ENCODE results near the gene TRPV2.

DNA sequence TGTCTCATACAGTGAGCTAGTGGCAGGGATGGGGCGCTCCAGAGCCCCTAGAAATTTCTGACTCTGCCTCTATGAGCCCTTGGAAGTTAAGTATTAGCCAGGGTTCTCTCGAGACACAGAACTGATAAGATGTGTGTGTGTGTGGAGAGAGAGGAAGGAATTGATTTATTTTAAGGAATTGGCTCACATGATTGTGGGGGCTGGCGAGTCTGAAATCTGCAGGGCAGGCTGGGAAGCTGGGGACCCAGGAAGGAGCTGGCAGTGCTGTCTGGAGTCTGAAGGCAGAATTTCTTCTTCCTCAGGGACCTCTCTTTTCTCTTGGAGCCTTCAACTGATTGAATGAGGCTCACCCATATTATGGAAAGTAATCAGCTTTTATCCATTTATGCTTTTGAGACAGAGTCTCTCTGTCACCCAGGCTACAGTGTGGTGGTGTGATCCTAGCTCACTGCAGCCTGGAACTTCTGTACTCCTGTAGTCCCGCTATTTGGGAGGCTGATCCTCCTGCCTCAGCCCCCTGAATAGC, 59.9 kb downstream of the TRPV2 start:
- TF ChIP-seq ZFP3 (CRISPR knock-in tag; IDR thresholded peaks at IDR 0.05) (no peak), RARB (CRISPR knock-in tag; IDR thresholded peaks at IDR 0.05) (no peak), TSHZ2 (CRISPR knock-in tag; IDR thresholded peaks at IDR 0.05) (no peak), GLIS3 (CRISPR knock-in tag; IDR thresholded peaks at IDR 0.05) (no peak), TCF4 (CRISPR knock-in tag; IDR thresholded peaks at IDR 0.05; ENCODE audit: borderline replicate concordance) (no peak), ZC3H10 (CRISPR knock-in tag; IDR thresholded peaks at IDR 0.05) (no peak)
- TF ChIP-seq, protein P1, sequence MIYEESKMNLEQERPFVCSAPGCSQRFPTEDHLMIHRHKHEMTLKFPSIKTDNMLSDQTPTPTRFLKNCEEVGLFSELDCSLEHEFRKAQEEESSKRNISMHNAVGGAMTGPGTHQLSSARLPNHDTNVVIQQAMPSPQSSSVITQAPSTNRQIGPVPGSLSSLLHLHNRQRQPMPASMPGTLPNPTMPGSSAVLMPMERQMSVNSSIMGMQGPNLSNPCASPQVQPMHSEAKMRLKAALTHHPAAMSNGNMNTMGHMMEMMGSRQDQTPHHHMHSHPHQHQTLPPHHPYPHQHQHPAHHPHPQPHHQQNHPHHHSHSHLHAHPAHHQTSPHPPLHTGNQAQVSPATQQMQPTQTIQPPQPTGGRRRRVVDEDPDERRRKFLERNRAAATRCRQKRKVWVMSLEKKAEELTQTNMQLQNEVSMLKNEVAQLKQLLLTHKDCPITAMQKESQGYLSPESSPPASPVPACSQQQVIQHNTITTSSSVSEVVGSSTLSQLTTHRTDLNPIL (CRISPR knock-in tag; IDR thresholded peaks at IDR 0.05; ENCODE audit: low read depth) = no peak
